Bladder microvascular endothelial cell (primary cell): ENCODE results near the gene METTL21A. TPM values are rescaled to one million over a fixed set of nuclear protein-coding genes. Genes with fewer than 3 reads are reported as not detected.

Experiments used
- total RNA-seq: library from RNA; depleted of rRNA; stranded (reverse); fragments of >200 nt; gene quantifications from 2 replicates; pipeline ENCODE4 v1.2.3, GENCODE V29; 2014

The METTL21A gene
- 8.3 and 19.5 TPM in 2 replicates for total RNA-seq

GRCh38 chr2:207625014-207625907, at the start of gene METTL21A:
TSS of gene METTL21A (minus strand) at chr2:207625394. CDS start at chr2:207624375, 1,019 bp downstream.

Other genes starting within 250 kb of the METTL21A start
- 26.1 and 66.0 TPM in 2 replicates for gene CREB1, start 95.4 kb downstream of the METTL21A start, total RNA-seq
- gene CCNYL1, start 86.2 kb upstream of the METTL21A start, total RNA-seq, result 26.4 and 40.3 TPM in 2 replicates
- gene FZD5, start 144.5 kb upstream of the METTL21A start, total RNA-seq, result 1.9 and 6.3 TPM in 2 replicates